OCI-LY1 (cell line): ENCODE results near the gene USP34.

Experiments used
- CTCF ChIP-seq: fragments of 200-600 bp; sonication (generic), shearing (Covaris generic); IDR thresholded peaks from 2 replicates; pipeline ENCODE4 v1.5.1; 2017; ENCODE audit warnings: mild to moderate bottlenecking, antibody characterized with exemption, low read length, moderate library complexity, mixed read lengths
- EZH2 ChIP-seq: fragments of 200-600 bp; sonication (generic), shearing (Covaris generic); IDR thresholded peaks from 2 replicates; pipeline ENCODE4 v1.8.0; 2017; ENCODE audit warnings: borderline replicate concordance, mixed run types, mild to moderate bottlenecking, antibody characterized with exemption, low read length, moderate library complexity, mixed read lengths

- TF ChIP-seq CTCF: no peak
- TF ChIP-seq EZH2: no peak
These were observed 34.1 kb upstream of the USP34 start for GRCh38 chr2:61504949-61505348.
